PC-9 (cell line): ENCODE results near the gene RNF182. TPM values are rescaled to one million over a fixed set of nuclear protein-coding genes. Genes with fewer than 3 reads are reported as not detected.

Experiments used
- BruUV-seq: library from RNA; stranded (reverse); fragments of 400-500 nt; replicated peaks from 2 replicates; lab custom pipeline; 2021; lab: Mats Ljungman, UMichigan
- CTCF ChIA-PET: fragments of 300-600 bp; sonication (Branson Sonifier 250); formaldehyde crosslinking; loops from one replicate; lab custom pipeline; 2022; ENCODE audit warnings: antibody characterized with exemption; lab: Charles Lee
- POLR2A ChIA-PET: fragments of 300-600 bp; sonication (Branson Sonifier 250); formaldehyde crosslinking; loops from one replicate; lab custom pipeline; 2022; ENCODE audit warnings: antibody characterized with exemption; ENCODE audit not compliant: unreplicated experiment; lab: Charles Lee
- DNase-seq, 2 experiments: peaks; one replicate each; pipeline versions ENCODE4 v3.0.0 to v3.0.0-alpha.2; 2015 to 2022; ENCODE audit warnings: mixed read lengths in 1 of 2
- H2AFZ ChIP-seq: fragments of 200-600 bp; sonication (generic); 2 replicates; pipeline ENCODE4 v1.8.1; 2017; ENCODE audit warnings: antibody characterized with exemption
- H3F3A ChIP-seq: fragments of 200-600 bp; sonication (generic); 2 replicates; pipeline ENCODE4 v1.8.1; 2017; ENCODE audit warnings: antibody characterized with exemption, mild to moderate bottlenecking, low read depth; ENCODE audit not compliant: insufficient read depth
- H3K27ac ChIP-seq: fragments of 200-600 bp; sonication (generic); 2 replicates; pipeline ENCODE4 v1.6.1; 2016; ENCODE audit warnings: mixed run types
- H3K27me3 ChIP-seq: fragments of 200-600 bp; sonication (generic); 2 replicates; pipeline ENCODE4 v1.6.1; 2016; ENCODE audit warnings: low read depth, mixed run types; ENCODE audit not compliant: insufficient read depth
- H3K36me3 ChIP-seq: fragments of 200-600 bp; sonication (generic); 2 replicates; pipeline ENCODE4 v1.6.1; 2016; ENCODE audit warnings: low read depth, mixed run types
- H3K4me1 ChIP-seq: fragments of 200-600 bp; sonication (generic); replicated peaks from 2 replicates; pipeline ENCODE4 v1.6.1; 2016; ENCODE audit warnings: mixed run types; ENCODE audit not compliant: insufficient read depth
- H3K4me2 ChIP-seq: fragments of 200-600 bp; sonication (generic); 2 replicates; pipeline ENCODE4 v1.6.1; 2017; ENCODE audit warnings: mixed run types
- H3K4me3 ChIP-seq: fragments of 200-600 bp; sonication (generic); 2 replicates; pipeline ENCODE4 v1.6.1; 2016; ENCODE audit warnings: mixed run types
- H3K79me2 ChIP-seq: fragments of 200-600 bp; sonication (generic); 2 replicates; pipeline ENCODE4 v1.6.1; 2017; ENCODE audit warnings: low read depth, mixed run types
- H3K9me2 ChIP-seq: fragments of 200-600 bp; sonication (generic); 2 replicates; pipeline ENCODE4 v1.8.1; 2017; ENCODE audit warnings: mild to moderate bottlenecking; ENCODE audit not compliant: insufficient read depth
- H3K9me3 ChIP-seq: fragments of 200-600 bp; sonication (generic); 2 replicates; pipeline ENCODE4 v1.8.1; 2016; ENCODE audit warnings: low read depth; ENCODE audit not compliant: insufficient read depth
- H4K20me1 ChIP-seq: fragments of 200-600 bp; sonication (generic); 2 replicates; pipeline ENCODE4 v1.8.1; 2017; ENCODE audit not compliant: insufficient read depth
- CTCF ChIP-seq: fragments of 200-600 bp; sonication (generic); conservative IDR thresholded peaks from 2 replicates; pipeline ENCODE4 v1.6.1; 2017; ENCODE audit warnings: mixed run types, antibody characterized with exemption, mild to moderate bottlenecking, moderate library complexity
- EZH2 ChIP-seq: fragments of 200-600 bp; sonication (generic); IDR thresholded peaks from 2 replicates; pipeline ENCODE4 v1.8.0; 2017; ENCODE audit warnings: antibody characterized with exemption, low read depth
- intact Hi-C: fragments of 100-400 bp; cut with micrococcal nuclease; formaldehyde crosslinking; loops from one replicate; pipeline ENCODE4 v1.10.0; 2022; ENCODE audit not compliant: unreplicated experiment
- total RNA-seq: library from RNA; stranded (reverse); gene quantifications from 2 replicates; pipeline ENCODE4 v1.2.3, GENCODE V29; 2021

Gene RNF182
- total RNA-seq, 1 experiment from 2014 or later = 0.13 TPM

GRCh38 chr6:14028631-14029030 is 103.9 kb downstream of the RNF182 start:
- POLR2A ChIA-PET = no interaction called here
- no TSS peak for BruUV-seq

GRCh38 chr6:14029605-14030004 is 104.9 kb downstream of the RNF182 start:
- no peaks in the 10 kb centered on the region for H3F3A ChIP-seq
- no peak overlapping the region for H3K4me2 ChIP-seq
- H2AFZ ChIP-seq = no peak overlapping the region
- H3K27ac ChIP-seq = no peak overlapping the region
- H3K9me3 ChIP-seq = no peaks in the 10 kb centered on the region
- intact Hi-C loops = no loop called here
- no peak for DNase-seq
- H3K79me2 ChIP-seq = no peaks in the 10 kb centered on the region
- no peaks in the 10 kb centered on the region for H3K4me1 ChIP-seq
- no peak overlapping the region for H3K4me3 ChIP-seq
- no peaks in the 10 kb centered on the region for H4K20me1 ChIP-seq
- ChIA-PET POLR2A (interaction anchor here (0.7 kb wide), 1 partner anchor 54 kb away, joined by 9 read pairs; no protein-coding TSS in a partner anchor), CTCF (no interaction called here)
- no peaks in the 10 kb centered on the region for H3K36me3 ChIP-seq
- no TSS peak for BruUV-seq
- TF ChIP-seq CTCF = no peak
- H3K27me3 ChIP-seq = no peaks in the 10 kb centered on the region
- no peaks in the 10 kb centered on the region for H3K9me2 ChIP-seq

More at GRCh38 chr6:14028631-14029030, 103.9 kb downstream of the RNF182 start:
- H3K4me1 ChIP-seq = peaks cover 9% of the 10 kb centered on the region
- H3K4me2 ChIP-seq = no peak overlapping the region
- H3K9me3 ChIP-seq = no peaks in the 10 kb centered on the region
- no peak overlapping the region for H2AFZ ChIP-seq
- CTCF ChIA-PET = no interaction called here
- H4K20me1 ChIP-seq = no peaks in the 10 kb centered on the region
- no peaks in the 10 kb centered on the region for H3K9me2 ChIP-seq
- no peak for TF ChIP-seq EZH2
- TF ChIP-seq CTCF = no peak
- no peaks in the 10 kb centered on the region for H3F3A ChIP-seq
- H3K27me3 ChIP-seq = no peaks in the 10 kb centered on the region
- H3K27ac ChIP-seq = no peak overlapping the region
- no peak overlapping the region for H3K4me3 ChIP-seq
- DNase-seq = no peak
- intact Hi-C loops = no loop called here
- H3K79me2 ChIP-seq = no peaks in the 10 kb centered on the region
- no peaks in the 10 kb centered on the region for H3K36me3 ChIP-seq

Other genes starting within 250 kb of the RNF182 start
- 44.0 and 73.8 TPM in 2 replicates for gene RANBP9, start 213.1 kb upstream of the RNF182 start, total RNA-seq
- gene MCUR1, start 110.4 kb upstream of the RNF182 start, total RNA-seq = 38.8 and 45.9 TPM in 2 replicates
- 3.2 and 3.6 TPM in 2 replicates for gene CD83, start 192.8 kb downstream of the RNF182 start, total RNA-seq